ENCODE results near the gene RBBP7. TPM values are rescaled to one million over a fixed set of nuclear protein-coding genes. Genes with fewer than 3 reads are reported as not detected.

The RBBP7 gene
- total and polyA plus RNA-seq, 2 of the 8 experiments (the other 6 are each of a cell fraction or from before 2014, with no cell fraction given): 107 to 138 TPM

DNA sequence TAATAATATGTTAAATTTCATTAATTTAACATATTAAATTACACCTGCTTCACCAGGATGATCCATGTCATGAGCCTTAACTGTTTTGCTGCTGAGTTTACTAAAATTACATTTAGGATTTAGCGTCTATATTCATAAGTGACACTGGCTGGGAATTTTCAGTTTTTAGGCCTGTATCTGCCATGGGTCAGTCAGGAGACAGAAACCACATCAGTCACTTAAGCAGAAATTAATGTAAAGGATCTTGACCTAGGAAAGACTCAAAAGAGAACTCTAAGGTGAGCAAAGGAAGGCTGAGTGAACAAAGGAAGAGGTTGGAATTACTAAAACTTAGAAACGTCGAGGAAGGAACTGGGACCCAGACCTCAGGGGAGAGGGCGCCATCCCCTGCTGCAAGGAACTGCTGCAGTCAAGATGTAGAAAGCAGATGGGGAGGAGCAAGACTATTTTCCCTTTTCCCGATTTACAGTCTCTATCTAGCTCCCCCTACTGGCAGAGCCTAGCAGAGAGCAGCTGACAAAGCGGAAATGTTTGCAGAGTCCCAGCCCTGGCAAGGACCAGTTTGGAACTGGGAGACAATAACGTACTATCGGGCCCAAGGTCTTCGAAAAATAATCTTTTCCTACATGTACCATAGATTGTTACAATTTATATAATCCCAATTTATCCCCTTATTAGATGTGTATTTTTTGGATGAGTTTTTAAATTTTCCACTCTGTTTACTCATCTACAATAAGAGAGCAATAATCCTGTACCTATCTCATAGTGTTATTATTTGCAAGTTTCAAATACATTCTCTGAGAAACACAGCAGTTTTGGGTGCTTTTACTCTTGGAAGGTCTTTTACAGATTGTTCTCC, 22.6 kb upstream of the RBBP7 start (continued):
- peak; percentile 51 to 60 for TF ChIP-seq RAD21 (IDR thresholded peaks at IDR 0.05 in 1 of 2, conservative IDR thresholded peaks at IDR 0.05 in 1 of 2; ENCODE audit: low read depth in 2 of 2, low read length in 2 of 2)
- TF ChIP-seq RBBP5 (IDR thresholded peaks at IDR 0.05; ENCODE audit: borderline replicate concordance, low read depth, low read length): no peak
- 0 out of 2 replicates have a peak, but pooled peaks have one; percentile 29 for TF ChIP-seq YY1 (IDR thresholded peaks at IDR 0.05; ENCODE audit: low read depth, low read length)
- TF ChIP-seq SUZ12 (IDR thresholded peaks at IDR 0.05; ENCODE audit: low read length): no peak
- TF ChIP-seq TAF1 (IDR thresholded peaks at IDR 0.05; ENCODE audit: low read depth, low read length): 0 out of 2 replicates have a peak, but pooled peaks have one; percentile 25
- no peak for TF ChIP-seq HDAC6 (IDR thresholded peaks at IDR 0.05; ENCODE audit: low read depth, low read length)

All from H1 (cell line).